ENCODE data around the gene SZT2. TPM values are rescaled to one million over a fixed set of nuclear protein-coding genes. Genes with fewer than 3 reads are reported as not detected.

The SZT2 gene
- total and polyA plus RNA-seq, 2 of the 13 experiments (the other 11 are each of a cell fraction or from before 2014, with no cell fraction given): 8.0 to 8.8 TPM

GRCh38 chr1:43367904-43368645 is 21.6 kb upstream of the SZT2 start, which contains the start of gene ELOVL1 (continued):
- 0 out of 2 replicates have a peak, but pooled peaks have one; percentile 74 for TF ChIP-seq AHR (CRISPR knock-in tag; IDR thresholded peaks at IDR 0.05)
- no peak; the same call in 1 of the 2 replicates for TF ChIP-seq POGK (CRISPR knock-in tag; conservative IDR thresholded peaks at IDR 0.05)
- TF ChIP-seq ZNF597 (CRISPR knock-in tag; IDR thresholded peaks at IDR 0.05): no peak
- no peak for TF ChIP-seq TAF15 (IDR thresholded peaks at IDR 0.05; ENCODE audit: low read depth, low read length, poor library complexity, severe bottlenecking)
- peak; percentile 81; the same call in 1 of the 2 replicates for TF ChIP-seq ZNF552 (CRISPR knock-in tag; IDR thresholded peaks at IDR 0.05; ENCODE audit: borderline replicate concordance)
- peak; percentile 72; the same call in 1 of the 2 replicates for TF ChIP-seq HDAC2 (CRISPR knock-in tag; IDR thresholded peaks at IDR 0.05)
- TF ChIP-seq MIER3 (CRISPR knock-in tag; IDR thresholded peaks at IDR 0.05; ENCODE audit: borderline replicate concordance): peak; percentile 72; the same call in 1 of the 2 replicates
- no peak for TF ChIP-seq MATR3 (CRISPR knock-in tag; IDR thresholded peaks at IDR 0.05)
- peak; percentile 35; the same call in 1 of the 2 replicates for TF ChIP-seq SIX1 (CRISPR knock-in tag; IDR thresholded peaks at IDR 0.05; ENCODE audit: borderline replicate concordance)
- no peak; the same call in 1 of the 2 replicates for TF ChIP-seq ELK4 (CRISPR knock-in tag; IDR thresholded peaks at IDR 0.05; ENCODE audit: borderline replicate concordance)
- TF ChIP-seq CBX5 (CRISPR knock-in tag; IDR thresholded peaks at IDR 0.05; ENCODE audit: borderline replicate concordance): peak; percentile 88; the same call in 1 of the 2 replicates
- no peak for TF ChIP-seq FOXO4 (CRISPR knock-in tag; conservative IDR thresholded peaks at IDR 0.05)
- TF ChIP-seq ZNF710 (CRISPR knock-in tag; IDR thresholded peaks at IDR 0.05; ENCODE audit: borderline replicate concordance): 0 out of 2 replicates have a peak, but pooled peaks have one; percentile 37
- 0 out of 2 replicates have a peak, but pooled peaks have one; percentile 26 for TF ChIP-seq NFIB (CRISPR knock-in tag; IDR thresholded peaks at IDR 0.05; ENCODE audit: borderline replicate concordance)
- peak; percentile 46; the same call in 1 of the 2 replicates for TF ChIP-seq ZBTB49 (CRISPR knock-in tag; IDR thresholded peaks at IDR 0.05; ENCODE audit: borderline replicate concordance)
